HG02884 (cell line): Measurements from ENCODE around the gene GPHN.

ENCODE experiments used
- ATAC-seq: cut with Tn5 transposase; IDR thresholded peaks from one replicate; pipeline ENCODE4 v1.9.1; 2021; ENCODE audit warnings: mild to moderate bottlenecking, moderate library complexity; ENCODE audit not compliant: unreplicated experiment

Gene GPHN

DNA sequence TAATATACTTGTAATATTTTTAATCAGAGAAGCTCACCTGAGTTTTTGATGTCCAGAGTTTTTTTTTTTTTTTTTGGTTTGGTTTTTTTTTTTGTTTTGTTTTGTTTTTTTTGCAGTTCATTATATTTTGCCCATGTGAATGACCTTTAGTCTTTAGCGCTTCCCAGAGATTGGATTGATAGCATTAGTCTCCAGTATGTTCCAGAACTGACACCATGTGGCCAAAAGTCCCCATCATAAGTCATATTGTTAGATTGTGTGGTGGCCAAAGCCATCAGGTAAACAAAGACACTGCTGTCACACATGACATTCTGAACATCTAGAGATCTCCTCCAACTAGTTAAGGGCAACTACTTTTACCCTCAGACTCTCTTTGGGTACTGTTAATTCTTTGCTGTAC, 408.5 kb downstream of the GPHN start:
- ATAC-seq = no peak

DNA sequence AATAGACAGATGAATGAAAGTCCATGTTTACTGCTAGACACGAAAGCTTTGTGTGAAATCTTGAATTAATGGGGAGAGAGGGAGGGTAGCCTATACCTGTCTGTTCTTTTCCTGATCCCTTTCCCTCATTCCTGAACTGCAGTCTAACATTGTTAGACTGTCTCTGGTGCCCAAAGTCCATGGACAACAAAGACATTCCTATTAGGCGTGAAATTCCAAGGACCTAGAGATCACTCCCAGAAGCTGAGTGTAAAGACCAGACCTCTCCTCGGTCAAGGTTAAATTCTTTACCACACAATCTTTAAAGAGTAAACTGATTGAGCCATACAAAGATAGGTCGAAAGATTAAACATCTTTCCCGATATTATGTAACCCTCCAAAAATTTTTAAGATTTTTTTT, 410.6 kb downstream of the GPHN start:
- ATAC-seq = no peak

DNA sequence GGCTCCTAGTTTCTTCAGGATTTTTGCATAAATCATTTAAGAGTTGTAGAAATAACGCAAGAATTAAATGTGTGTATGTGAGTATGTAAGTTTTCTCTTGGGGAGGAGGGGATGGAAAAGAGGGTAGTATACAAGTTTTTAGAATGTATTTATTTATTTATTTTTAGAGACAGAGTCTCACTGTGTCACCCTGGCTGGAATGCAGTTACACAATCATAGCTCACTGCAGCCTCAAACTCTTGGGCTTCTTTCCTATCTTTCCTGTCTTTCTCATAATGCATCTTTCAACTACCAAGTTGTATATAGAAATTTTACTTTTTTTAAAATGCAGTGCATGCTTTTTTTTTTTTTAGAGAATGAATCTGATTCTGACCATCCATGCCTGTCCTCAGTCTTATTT, 412.2 kb downstream of the GPHN start:
- ATAC-seq = no peak

DNA sequence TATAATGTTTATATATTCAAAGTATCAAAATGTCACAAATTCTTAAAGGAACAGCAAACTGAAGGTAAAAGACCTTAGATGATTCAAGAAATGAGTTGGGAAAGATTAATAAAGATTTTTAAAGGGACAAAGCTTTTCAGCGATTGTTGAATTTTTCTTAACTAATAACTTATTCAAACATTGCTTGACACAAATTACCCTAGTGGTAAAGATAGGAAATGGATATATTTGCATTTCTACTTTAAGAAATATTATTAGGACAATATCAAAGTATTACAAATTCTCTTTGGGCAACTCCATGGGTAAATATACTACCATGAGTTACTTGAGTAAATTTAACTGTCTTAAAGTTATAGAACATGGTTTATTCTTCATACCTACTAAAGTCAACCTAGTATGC, 415.3 kb downstream of the GPHN start:
- ATAC-seq = no peak

DNA sequence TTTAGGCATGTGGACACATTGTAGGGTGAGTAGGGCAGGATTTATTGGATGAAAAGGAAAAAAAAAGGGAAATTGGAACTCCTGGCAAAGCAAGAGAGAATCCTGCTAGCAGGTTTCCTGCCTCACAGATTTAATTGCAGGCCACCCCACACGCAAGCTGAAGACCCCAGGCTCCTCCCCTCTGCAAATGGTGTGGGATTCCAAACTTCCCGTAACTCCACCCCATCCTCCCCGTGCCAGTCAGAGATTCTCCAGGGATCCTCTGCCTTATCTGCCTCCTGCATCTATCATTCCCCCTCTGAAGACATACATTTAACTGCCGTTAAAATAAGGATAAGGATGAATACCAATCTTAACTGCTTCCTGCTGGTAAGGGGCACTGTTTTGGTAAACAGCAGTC, 431.5 kb downstream of the GPHN start:
- ATAC-seq = no peak

DNA sequence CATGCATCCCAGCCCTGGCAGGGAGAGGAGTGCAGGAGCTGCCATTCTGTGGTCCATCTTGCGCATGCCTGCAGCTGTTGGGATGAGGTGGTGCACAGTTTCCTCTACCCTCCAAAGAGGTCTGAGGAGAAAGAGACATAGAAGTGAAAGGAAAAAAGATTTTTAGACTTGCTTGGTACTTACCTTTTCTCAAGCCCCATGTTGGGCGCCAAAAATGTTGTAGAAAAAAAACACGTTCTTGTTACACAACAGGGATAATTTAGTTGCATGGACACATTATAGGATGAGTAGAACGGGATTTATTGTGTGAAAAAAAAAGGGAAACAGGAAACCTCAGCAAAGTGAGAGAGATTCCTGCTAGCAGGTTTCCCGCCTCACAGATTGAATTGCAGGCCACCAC, 436.9 kb downstream of the GPHN start:
- ATAC-seq = no peak

DNA sequence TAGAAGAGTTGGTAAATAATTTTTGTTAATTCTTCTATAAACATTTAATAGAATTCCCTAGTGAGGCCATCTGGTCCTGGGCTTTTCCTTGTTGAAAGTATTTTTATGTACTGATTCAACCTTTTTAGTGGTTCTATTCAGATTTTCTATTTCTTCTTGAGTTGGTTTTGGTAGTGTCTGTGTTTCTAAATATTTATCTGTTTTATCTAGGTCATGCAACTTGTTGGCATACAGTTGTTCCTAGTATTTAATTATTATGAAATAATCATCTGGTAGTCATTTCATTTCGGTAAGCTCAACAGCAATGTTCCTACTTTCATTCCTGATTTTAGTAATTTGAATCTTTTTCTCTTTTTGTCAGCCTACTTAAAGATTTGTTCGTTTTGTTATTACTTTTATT, 447.2 kb downstream of the GPHN start:
- no peak for ATAC-seq

DNA sequence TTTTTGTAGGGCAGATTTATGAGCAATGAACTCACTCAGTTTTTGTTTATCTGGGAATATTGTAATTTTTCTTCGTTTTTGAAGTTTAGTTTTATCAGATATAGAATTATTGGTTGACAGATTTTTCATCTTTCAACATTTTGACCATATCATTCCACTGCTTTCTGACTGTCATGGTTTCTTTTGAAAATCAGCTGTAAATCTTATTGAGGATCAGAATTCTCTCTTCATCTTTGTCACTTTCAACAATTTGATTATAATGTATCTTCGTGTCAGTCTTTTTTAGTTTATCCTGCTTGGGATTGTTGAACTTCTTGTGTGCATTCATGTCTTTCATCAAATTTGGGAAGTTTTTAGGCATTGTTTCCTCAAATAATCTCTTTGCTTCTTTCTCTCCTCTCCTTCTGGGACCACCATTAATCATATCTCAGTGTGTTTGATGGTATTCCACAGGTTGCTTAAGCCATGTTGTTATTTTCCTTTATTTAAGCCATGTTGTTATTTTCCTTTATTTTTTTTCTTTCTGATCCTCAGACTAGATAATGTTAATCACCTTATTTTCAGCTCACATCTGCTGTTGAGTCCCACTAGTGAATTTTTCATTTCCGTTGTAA, 451.6 kb downstream of the GPHN start:
- ATAC-seq = no peak

DNA sequence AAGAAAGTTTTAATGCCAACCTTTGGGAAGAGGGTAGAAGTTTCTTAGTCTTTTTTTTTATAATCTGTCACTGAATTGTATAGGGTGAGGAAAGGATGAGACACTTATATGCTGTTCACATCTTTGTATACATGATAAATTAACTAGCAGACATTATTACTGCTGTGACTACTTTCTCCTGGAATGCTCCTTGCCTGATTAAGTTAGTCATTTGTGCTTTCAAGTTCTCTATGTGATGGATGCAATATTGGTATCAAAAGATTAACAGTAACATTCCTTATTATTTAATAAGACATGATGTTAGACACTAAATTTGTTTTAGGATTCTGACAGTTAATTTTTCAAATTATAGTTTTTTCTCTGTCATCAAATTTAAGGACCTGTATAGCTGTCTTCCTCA, 457.9 kb downstream of the GPHN start:
- no peak for ATAC-seq

DNA sequence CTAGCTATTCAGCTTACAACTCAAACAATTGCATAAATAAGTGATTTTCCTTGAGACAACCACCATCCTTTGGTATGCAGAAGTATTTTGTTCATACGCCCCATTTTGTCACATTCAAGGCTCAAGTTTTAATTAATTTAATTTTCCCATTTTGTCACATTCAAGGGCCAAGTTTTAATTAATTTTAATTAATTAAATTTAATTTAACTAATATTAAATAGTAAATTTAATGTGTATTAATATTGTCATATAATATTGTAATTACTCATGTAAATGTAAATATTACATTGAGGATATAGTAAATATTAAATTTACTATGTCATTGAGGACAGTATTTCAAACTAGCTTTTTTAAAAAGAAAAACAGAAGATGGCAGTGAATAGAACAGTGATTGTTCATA, 464.5 kb downstream of the GPHN start:
- no peak for ATAC-seq

DNA sequence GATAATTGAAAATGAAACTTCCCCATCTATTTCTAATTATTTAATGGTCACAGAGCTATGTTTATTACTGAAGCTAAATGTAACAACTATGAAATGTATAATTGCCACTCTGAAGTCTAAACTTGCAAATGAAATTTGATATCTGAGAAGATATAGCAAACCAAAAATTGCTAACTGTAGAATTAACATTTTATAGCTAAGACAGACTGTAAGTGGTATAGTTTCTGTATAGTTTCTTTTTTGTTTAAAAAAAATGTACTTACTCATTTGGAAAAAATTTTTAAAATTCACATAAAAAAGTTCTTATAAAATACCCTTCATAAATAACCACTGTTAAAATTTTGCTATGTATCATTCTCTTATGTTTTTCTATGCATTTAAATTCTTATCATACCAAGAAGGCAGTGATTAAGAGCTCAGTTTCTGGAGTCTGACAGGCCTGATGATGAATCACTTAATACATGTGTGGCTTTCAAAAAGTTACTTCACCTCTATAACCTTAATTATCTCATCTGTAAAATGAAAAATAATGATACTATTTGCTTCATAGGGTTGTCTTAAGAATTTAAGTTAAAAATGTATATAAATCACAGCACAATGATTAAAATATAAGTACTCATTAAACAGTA, 466.6 kb downstream of the GPHN start:
- ATAC-seq = no peak

DNA sequence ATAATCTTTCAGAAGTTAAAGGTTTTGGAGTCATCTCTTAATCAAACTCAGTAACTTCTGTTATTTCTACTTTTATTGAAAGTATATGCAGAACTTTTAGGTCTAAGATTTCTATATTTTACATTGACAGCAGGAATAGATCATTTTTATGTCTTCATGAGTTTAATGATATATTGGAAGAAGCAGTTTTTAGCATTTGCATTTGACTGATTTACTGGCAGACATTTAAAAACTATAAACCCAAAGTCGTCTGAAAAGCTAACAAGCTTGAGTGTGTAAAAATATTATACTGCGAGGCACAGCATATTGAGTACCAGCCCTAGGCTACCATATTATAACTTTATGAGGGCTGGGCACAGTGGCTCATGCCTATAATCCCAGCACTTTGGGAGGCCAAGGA, 467.3 kb downstream of the GPHN start:
- no peak for ATAC-seq

DNA sequence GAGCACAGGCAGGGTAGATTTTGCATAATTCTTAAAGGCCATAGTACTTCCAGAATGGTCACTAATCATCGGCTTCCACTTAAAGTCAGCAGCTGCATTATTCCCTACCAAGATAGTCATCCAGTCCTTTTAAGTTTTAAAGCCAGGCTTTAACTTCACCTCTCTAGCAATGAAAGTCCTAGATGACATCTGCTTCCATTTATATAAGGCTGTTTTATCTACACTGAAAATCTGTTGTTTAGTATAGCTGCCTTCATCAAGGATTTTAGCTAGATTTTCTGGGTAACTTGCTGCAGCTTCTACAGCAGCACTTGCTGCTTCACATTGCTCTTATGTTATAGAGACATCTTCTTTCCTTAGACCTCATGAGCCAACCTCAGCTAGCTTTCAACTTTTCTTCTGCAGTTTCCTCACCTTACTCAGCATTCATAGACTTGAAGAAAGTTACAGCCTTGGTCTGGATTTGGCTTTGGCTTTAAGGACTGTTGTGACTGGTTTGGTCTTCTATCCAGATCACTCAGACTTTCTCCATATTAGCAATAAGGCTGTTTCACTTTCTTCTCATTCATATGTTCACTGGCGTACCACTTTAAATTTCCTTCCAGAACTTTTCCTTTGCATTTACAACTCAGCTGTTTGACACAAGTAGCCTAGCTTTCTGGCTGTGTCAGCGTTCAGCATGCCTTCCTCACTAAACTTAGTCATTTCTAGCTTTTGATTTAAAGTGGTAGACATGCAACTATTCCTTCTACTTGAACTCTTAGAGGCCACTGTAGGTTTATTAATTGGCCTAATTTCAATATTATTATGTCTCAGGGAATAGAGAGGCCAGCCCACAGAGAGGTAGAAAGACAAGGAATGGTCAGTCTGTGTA, 471.4 kb downstream of the GPHN start:
- ATAC-seq = peak; percentile 57

DNA sequence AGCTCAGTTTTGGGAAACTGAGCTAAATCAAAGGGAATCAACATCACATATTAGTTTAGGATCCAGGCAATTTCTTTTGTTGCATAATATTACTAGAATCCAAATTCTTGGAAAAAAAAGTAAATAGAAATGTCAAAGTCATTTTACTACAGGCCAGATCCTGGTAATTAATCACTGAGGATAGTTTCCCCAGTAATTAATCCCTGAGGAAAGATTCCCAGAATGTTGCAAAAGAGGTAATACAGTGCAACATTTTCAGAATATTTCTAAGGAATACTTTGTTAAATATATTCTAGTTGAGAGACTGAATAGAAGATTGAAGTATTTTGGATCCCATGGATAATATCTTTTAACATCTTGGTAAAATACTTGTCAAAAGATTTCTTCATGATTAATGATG, 474.3 kb downstream of the GPHN start:
- no peak for ATAC-seq

DNA sequence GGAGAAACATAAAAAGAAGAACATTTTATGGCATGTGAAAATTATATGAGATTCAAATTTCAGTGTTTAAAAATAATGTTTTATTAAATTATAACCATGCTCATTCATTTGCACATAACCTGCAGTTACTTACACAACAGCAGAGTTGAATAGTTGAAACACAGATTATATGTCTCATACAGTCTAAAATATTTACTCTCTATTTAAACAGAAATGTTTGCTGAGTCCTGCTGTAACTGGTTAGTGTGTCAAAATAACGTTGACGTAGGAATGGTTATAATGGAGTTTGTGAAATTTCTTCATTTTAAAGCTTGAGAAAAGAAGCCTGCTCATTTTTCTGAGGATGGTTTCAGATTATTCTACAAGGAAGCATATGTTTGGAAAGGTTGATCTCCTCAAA, 484.8 kb downstream of the GPHN start:
- no peak for ATAC-seq

DNA sequence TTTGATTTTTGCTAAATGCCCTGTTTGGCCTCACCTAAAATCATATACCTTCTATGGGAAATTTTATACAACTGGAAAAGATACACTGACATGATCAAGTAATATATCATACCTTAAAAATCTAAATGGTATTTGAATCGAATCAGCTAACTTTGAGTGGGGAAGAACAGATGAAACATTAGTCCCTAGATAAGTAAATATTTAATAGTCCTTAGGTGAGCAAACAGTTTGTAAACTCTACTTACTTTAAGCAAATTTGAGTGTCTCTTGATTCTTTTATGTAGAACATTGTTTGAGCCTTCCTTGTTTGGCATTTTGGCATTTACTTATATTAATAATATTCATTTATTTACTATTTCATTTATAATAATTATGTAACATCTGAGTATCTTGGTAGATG, 485.6 kb downstream of the GPHN start:
- ATAC-seq = no peak

DNA sequence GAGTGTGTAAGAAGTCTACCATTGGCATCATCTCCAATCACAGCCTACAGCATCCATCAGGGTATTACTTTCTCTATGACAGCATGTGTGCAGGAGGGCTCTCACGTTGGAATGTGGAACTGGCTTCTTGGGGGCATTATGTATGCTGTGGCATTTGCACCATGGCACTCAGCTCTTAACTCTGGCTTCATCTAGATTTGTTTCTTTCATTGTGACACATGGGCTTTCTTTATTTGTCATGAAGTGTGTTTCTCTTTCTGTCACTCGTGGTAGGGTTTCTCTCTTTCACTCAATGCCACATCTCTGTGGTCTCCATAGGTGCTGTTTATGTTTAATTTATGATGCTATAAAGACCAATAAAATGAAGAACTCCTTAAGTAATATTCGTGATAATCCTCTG, 490.1 kb downstream of the GPHN start:
- no peak for ATAC-seq

DNA sequence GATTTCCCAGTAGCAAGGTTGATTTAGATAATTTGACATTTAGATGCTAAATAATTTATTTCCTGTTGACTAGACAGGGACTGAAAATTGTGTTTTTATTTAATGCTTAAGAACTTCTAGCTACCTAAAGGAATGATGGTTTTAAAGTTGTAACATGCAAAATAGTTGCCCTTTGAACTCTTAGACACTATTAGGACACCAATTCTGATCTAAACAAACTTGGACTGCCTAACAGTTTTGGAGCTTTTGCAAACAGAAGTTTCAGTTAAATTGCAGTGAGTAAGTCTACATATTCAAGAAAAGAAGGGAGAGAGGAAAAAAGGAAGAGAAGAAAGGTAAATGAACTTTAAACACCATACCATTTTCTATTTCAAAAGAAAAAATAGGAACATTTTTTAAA, 492.0 kb downstream of the GPHN start:
- ATAC-seq = no peak

DNA sequence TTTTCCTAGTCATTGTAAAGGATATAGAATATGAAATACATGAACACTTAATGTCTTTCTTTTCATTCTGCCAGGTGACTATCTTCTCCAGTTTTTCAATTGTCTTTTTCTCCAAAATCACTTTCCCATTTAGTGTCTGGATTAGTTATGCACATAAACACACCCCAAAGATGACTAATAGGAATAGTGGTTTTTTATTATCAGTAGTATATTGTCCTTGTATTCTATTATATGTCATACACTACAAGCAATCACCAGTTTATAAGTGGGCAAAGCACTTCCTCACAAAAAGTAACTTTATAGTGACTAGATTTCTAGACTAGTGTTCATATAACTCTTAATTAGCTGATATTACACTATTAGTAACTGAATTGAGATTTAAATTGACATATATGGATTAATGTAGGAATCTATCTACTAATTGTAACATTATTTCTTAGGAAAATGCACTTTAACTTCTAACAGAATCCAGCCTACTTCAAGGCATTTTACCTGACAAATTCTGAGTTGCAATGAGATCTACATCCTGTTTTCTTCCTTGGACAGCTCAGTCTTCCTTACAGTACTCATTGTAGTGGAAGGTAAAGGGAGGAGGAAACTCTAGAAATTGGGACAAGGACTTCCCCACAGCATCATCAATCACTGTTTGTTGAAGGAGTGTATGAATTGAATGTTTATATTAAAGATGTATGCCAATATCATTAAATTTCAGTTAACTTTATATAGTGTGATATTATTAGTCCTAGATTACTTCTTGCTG, 495.2 kb downstream of the GPHN start:
- ATAC-seq = no peak

DNA sequence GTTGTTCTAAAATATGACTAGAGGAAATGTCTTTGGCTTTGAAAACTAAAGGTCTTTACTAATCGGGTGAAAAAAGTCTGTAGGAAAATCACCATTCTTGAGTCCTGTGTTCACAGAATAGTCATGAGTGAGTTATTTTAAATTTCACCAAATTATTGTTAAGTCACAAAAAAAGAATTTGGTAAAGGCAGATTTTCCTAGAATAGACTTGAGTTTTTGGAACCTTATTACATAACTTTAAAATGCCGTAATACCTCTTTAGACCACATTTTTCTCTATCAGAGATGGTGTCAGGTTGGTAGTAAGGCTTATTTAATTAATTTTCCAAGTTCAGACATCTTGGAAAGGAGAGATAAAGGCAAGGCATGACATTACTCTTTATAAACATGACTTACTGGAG, 496.6 kb downstream of the GPHN start:
- no peak for ATAC-seq

DNA sequence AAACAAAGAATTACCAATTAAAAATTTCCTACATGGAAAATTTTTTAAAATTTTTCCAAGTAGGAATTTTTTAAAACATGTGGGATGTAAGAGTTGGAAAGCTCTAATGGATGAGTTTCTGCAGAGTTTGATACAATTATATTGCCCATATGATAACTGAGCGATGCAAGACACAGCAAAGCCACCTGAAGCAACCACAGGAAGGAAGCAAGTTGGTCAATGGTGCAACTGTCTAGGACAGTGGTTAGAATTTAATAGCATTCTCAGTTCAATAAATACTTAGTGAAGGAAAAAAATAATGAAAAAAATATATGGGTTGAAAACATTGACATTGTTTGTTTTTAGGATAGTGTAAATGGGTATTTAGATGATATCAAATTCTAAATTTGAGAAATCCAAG, 502.7 kb downstream of the GPHN start:
- no peak for ATAC-seq

DNA sequence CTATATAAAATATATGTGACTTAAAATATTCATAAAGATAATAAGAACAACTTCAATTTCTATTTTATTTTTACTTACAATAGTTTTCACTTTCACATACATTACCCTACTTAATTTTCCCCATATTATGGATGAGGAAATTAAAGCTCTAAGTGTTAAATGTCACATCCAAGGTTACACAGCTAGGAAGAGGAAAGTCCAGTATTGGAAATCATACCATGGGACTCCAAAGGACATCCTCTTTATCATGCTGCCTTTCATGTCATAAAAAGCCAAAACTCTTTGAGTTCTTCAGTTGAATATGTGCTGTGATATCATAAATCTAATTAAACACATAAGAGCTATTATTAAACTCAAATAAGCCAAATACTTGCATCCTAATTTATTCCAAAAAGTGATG, 508.9 kb downstream of the GPHN start:
- no peak for ATAC-seq
